K562 (cell line): ENCODE measurements around the gene OSBPL10.

Experiments used
- CTCF ChIP-seq, 3 experiments: IDR thresholded peaks in 2 of 3; conservative IDR thresholded peaks in 1 of 3; 2 replicates each; pipeline ENCODE4 v1.5.1; 2011 to 2012; ENCODE audit warnings: low read length in 3 of 3, mild to moderate bottlenecking in 3 of 3, control low read depth in 2 of 3, improper control_type of control experiment in 1 of 3, inconsistent platforms in 1 of 3, low read depth in 1 of 3, mixed read lengths in 1 of 3, moderate library complexity in 1 of 3; ENCODE audit not compliant: insufficient read depth in 2 of 3
- ESRRA ChIP-seq: fragments of 450-650 bp; IDR thresholded peaks from 2 replicates; pipeline ENCODE4 v1.6.1; 2014; ENCODE audit warnings: low read depth, mild to moderate bottlenecking, moderate library complexity, borderline replicate concordance
- POLR2A ChIP-seq: fragments of 450-650 bp; conservative IDR thresholded peaks from 2 replicates; pipeline ENCODE4 v1.6.1; 2016
- POLR2AphosphoS5 ChIP-seq: IDR thresholded peaks from 2 replicates; pipeline ENCODE4 v1.6.1; 2011; ENCODE audit warnings: mild to moderate bottlenecking, low read depth, low read length, moderate library complexity; ENCODE audit not compliant: control insufficient read depth, insufficient read depth
- RCOR1 ChIP-seq, 2 experiments: IDR thresholded peaks; 2 replicates each; pipeline ENCODE4 v1.6.1; 2012; ENCODE audit warnings: low read depth in 2 of 2, low read length in 2 of 2, borderline replicate concordance in 1 of 2, improper control_type of control experiment in 1 of 2

GRCh38 chr3:31709526-31709925 is 271.5 kb downstream of the OSBPL10 start:
- TF ChIP-seq POLR2A = no peak
- TF ChIP-seq ESRRA = no peak
- TF ChIP-seq CTCF (IDR thresholded peaks at IDR 0.05 in 2 of 3, conservative IDR thresholded peaks at IDR 0.05 in 1 of 3; ENCODE audit: insufficient read depth in 2 of 3, low read depth in 1 of 3, low read length in 3 of 3) = no peak
- no peak for TF ChIP-seq RCOR1 (IDR thresholded peaks at IDR 0.05; ENCODE audit: borderline replicate concordance in 1 of 2, low read depth in 2 of 2, low read length in 2 of 2)
- TF ChIP-seq POLR2AphosphoS5 = no peak
